Medulla oblongata (tissue), 1 donor: Measurements from ENCODE around the gene CEBPZ.

Experiments
- DNase-seq: peaks from one replicate; pipeline ENCODE4 v3.0.0-alpha.2; 2015; ENCODE audit errors: extremely low spot score

Gene CEBPZ

GRCh38 chr2:37180006-37180639 lies 51.3 kb downstream of the CEBPZ start:
- DNase-seq: peak; percentile 57

DNA sequence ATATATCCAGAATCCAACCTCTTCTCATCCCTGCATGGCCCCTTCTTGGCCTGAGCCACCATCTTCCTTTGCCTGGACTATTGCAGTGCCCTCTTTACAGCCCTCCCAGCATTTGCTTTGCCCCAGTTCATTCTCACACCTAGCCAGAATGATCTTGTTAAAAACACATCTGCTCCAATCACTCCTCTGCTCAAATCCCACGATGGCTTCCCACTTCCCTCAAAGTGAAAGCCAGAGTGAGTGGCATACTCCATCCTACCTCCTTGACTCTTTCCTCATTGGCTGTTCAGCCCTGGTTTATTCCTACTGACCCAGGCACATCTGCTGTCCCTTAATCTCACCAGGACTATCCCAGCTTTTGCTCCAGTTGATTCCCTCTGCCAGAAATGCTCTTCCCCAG lies 57.7 kb downstream of the CEBPZ start:
- DNase-seq: no peak

- no peak for DNase-seq
Observed at GRCh38 chr2:37171624-37171950, 59.8 kb downstream of the CEBPZ start.

DNA sequence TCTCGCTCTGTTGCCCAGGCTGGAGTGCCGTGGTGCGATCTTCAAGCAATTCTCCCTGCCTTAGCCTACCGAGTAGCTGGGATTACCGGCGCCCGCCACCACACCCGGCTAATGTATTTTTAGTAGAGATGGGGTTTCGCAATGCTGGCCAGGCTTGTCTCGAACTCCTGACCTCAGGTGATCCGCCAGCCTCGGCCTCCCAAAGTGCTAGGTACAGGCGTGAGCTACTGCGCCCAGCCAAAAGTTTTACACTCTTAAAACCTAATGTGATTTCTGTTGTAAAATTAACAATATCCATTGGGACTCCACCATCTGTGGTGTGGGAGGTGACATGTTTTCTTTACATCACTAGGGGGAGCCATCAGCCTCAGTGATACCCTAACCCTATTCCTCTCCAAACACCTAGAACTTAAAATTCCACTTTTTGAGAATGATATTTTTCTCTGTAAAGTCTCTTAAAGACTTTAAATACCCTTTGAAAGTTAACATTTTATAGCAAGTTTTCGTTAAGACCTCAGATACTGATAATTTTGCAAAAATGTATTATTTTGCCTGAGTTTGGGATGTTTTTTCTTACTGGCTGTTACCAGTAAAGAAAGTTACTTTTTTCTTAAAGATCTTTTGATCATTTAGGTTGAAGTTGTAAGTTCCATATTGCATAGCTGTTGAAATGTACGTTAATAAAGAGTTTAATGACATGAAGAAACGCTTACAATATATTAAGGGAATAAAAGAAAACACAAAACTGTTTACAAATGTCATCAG lies 63.0 kb downstream of the CEBPZ start:
- DNase-seq: peak; percentile 39

DNA sequence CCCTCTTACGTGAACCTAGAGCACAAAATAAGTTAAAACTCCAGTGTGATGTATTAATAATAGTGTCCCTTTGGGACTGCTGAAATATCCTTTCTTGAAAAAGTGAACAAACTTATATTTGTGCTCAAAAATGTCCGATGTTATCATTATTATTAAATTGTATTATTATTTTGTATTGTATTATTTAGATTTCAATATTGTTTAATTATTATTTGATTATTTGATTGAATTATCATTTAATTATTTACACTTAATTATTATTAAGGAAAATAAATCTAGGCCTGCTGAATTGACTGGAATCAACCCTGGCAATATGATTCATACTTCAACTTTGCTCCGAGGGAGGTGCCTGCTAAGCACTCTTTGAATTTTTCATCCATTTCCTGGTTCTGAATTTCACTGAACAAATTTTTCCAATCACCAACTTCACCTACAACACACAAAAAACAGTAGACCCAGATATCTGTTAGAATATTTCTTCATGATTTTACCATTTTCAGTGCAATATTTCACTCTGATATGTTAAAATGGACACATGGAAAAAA lies 63.7 kb downstream of the CEBPZ start:
- no peak for DNase-seq

DNA sequence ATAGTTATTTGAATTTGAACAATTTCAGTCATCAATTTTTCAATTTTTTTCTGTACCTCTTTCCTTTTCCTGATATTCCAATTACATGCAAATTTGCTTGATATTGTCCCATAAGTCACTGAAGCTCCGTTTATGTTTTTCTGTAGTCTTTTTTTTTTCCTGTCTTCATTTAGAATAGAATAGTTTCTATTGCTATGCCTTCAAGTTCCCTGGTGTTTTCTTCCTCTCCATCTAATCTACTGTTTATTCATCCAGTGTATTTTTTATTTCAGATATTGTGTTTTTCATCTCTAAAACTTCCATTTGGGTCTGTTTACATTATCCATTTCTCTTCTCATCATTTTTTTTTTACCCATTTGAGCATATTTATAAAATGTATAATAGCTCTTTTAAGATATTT lies 66.6 kb downstream of the CEBPZ start:
- no peak for DNase-seq

GRCh38 chr2:37156857-37157714 lies 74.3 kb downstream of the CEBPZ start, which contains the start of gene EIF2AK2:
TSS of gene EIF2AK2 (minus strand) at chr2:37156980. CDS start at chr2:37147806, 9,174 bp downstream.
- peak; percentile 74 for DNase-seq

- peak; percentile 37 for DNase-seq
Observed at GRCh38 chr2:37156071-37156856, 75.1 kb downstream of the CEBPZ start.

GRCh38 chr2:37154785-37155184 lies 76.6 kb downstream of the CEBPZ start:
- DNase-seq: no peak

- no peak for DNase-seq
Observed at GRCh38 chr2:37153224-37153623, 78.2 kb downstream of the CEBPZ start.
